Measurements from ENCODE around the gene MRPS33. TPM values are rescaled to one million over a fixed set of nuclear protein-coding genes. Genes with fewer than 3 reads are reported as not detected.

Gene MRPS33
- total RNA-seq, 2 donors from 2014 or later: 4.6 to 9.9 TPM

DNA sequence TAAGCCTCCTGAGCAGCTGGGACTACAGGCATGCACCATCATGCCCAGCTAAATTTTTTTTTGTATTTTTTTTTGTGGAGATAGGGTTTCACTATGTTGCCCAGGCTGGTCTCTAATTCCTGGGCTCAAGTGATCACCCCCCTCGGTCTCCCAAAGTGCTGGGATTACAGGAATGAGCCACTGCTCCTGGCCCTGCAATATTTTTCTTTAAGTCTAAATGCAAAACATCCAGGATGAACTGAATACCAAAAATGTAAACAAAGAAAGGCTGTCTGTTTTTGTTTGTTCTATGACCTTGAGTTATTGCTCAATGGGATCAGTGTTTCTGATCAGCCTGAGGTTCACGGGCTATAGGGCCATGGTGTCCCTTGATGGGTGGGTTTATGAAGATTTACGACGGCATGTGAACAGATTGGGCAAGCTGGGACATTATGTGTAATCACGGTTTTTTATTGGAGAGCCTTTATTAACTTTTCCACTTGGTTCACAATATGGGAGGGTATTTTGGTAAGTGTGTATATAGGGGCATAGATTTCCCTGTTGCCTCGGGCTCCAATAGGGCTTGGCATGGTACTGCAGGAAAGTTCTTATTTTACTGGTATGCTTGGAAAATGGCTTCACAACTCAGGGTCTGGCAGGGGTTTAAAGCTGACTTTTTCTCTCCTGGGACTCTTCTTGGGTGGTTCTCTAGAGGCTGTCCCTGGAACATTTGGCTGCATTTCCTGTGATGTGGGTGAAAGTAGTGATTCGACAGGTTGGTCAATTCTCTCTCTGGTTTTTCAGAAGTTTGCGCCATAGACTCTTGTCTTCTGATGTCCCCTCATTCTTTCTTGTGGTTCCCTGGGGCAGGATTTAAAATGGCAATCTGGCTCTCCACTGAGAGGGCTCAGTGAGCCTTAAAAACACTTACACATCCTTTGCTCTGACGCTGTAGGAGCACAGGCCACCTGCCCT lies 41.6 kb downstream of the MRPS33 start:
- 74 to 79% methylated on average over 9 of the region's 9 CpGs for WGBS, 2 donors
- Histone ChIP-seq H3K4me3 (no peak overlapping the region), H3K27me3 (no peaks in the 10 kb centered on the region), H3K36me3 (replicated peaks in 1 of 2; ENCODE audit: insufficient read depth in 1 of 2, low read depth in 2 of 2) (no peaks in the 10 kb centered on the region), H3K9me3 (no peaks in the 10 kb centered on the region), H3K27ac (no peak overlapping the region), H3K4me1 (no peaks in the 10 kb centered on the region)
- no peak for ATAC-seq
- no peak for DNase-seq
- TF ChIP-seq, protein P1, sequence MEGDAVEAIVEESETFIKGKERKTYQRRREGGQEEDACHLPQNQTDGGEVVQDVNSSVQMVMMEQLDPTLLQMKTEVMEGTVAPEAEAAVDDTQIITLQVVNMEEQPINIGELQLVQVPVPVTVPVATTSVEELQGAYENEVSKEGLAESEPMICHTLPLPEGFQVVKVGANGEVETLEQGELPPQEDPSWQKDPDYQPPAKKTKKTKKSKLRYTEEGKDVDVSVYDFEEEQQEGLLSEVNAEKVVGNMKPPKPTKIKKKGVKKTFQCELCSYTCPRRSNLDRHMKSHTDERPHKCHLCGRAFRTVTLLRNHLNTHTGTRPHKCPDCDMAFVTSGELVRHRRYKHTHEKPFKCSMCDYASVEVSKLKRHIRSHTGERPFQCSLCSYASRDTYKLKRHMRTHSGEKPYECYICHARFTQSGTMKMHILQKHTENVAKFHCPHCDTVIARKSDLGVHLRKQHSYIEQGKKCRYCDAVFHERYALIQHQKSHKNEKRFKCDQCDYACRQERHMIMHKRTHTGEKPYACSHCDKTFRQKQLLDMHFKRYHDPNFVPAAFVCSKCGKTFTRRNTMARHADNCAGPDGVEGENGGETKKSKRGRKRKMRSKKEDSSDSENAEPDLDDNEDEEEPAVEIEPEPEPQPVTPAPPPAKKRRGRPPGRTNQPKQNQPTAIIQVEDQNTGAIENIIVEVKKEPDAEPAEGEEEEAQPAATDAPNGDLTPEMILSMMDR (IDR thresholded peaks at IDR 0.05): no peak
- no peak for TF ChIP-seq POLR2A (IDR thresholded peaks at IDR 0.05)
- intact Hi-C loops (cut with DNase I): no loop called here

DNA sequence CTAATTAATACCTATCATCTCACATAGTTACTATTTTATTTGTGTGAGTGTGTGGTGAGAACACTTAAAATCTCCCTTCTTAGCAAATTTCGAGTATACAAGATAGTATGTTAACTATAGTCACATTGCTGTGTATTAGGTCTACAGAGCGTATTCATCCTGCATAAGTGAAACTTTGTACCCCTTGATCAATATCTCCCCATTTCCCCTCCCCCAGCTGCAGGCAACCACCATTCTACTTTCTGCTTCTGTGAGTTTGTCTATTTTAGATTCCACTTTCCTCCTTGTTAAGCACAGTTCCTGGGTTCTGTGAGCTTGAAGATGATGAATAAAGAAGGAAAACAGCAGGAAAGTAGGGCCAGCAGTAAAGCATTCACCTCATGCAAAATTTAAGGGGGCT lies 42.4 kb downstream of the MRPS33 start:
- H3K9me3 ChIP-seq: no peaks in the 10 kb centered on the region
- DNase-seq (no peak), ATAC-seq (no peak)
- H3K36me3 ChIP-seq (replicated peaks in 1 of 2; ENCODE audit: insufficient read depth in 1 of 2, low read depth in 2 of 2): no peaks in the 10 kb centered on the region
- 57 to 72% methylated on average over 2 of the region's 2 CpGs for WGBS, 2 donors
- H3K27me3 ChIP-seq: no peaks in the 10 kb centered on the region
- intact Hi-C loops (cut with DNase I): no loop called here
- TF ChIP-seq, protein P1 (IDR thresholded peaks at IDR 0.05): no peak
- TF ChIP-seq POLR2A (IDR thresholded peaks at IDR 0.05): no peak
- no peak overlapping the region for H3K4me3 ChIP-seq
- H3K27ac ChIP-seq: no peak overlapping the region
- no peaks in the 10 kb centered on the region for H3K4me1 ChIP-seq

DNA sequence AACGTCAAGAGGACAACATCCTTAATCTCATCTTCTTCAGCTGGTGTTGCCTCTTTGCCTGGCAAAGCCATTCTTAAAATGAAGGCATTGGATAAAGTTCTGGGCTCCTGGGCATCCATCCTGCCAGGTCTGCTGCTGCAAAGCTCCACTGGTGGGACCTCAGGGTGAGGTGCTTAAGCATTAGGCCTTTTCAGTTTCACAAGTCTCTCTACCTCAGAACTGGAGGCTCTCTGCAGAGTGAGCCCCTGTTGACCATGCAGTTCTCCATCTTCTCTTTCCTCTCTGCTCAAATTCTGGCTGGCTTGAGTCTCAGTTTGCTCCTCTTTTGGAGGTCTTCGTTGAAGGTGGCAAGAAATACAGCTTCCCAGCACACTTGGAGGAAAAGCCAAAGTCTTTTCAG lies 47.3 kb downstream of the MRPS33 start:
- Histone ChIP-seq H3K27me3 (no peaks in the 10 kb centered on the region), H3K4me3 (no peak overlapping the region), H3K27ac (no peak overlapping the region), H3K9me3 (no peaks in the 10 kb centered on the region), H3K4me1 (no peaks in the 10 kb centered on the region), H3K36me3 (replicated peaks in 1 of 2; ENCODE audit: insufficient read depth in 1 of 2, low read depth in 2 of 2) (no peaks in the 10 kb centered on the region)
- DNase-seq (no peak), ATAC-seq (no peak)
- TF ChIP-seq, protein P1 (IDR thresholded peaks at IDR 0.05): no peak
- TF ChIP-seq POLR2A (IDR thresholded peaks at IDR 0.05): no peak
- intact Hi-C loops (cut with DNase I): no loop called here
- WGBS, 2 donors: 58 to 61% methylated on average over 2 of the region's 2 CpGs

DNA sequence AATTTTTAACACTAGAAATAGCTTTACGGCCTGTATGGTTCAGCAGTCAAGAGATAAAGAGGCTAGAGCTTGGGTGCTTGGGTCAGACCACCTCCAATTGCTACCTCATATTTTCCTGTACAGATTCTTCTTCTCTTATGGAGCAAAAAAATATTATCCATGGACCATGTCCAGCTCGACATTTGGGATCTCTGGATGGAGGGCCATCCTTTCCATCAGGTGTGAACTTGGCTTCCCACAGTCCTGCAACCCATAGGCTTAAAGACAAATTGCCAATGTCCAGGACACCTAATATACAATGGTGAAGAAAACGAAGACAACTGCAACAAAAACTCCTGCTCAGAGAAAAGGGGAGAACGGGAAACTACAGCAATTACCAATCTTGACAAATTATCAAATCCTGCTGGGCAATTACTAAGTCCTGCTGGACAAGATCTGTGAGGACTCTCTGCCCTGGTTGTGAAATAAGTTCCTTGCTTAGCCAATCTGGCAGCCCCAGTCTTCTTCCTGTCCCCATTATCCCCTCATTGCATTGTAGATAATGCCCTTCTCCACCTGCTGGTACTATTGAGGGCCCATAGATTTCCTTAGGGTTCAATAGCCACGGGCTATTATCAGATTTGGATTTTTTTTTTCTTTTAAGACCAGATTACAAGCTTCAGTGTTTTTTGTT lies 48.1 kb downstream of the MRPS33 start:
- no peak overlapping the region for H3K4me3 ChIP-seq
- TF ChIP-seq, protein P1 (IDR thresholded peaks at IDR 0.05): no peak
- TF ChIP-seq POLR2A (IDR thresholded peaks at IDR 0.05): no peak
- no peaks in the 10 kb centered on the region for H3K27me3 ChIP-seq
- H3K27ac ChIP-seq: no peak overlapping the region
- DNase-seq (no peak), ATAC-seq (no peak)
- 47 to 50% methylated on average over 5 of the region's 5 CpGs for WGBS, 2 donors
- intact Hi-C loops (cut with DNase I): no loop called here
- no peaks in the 10 kb centered on the region for H3K9me3 ChIP-seq
- H3K4me1 ChIP-seq: no peaks in the 10 kb centered on the region
- H3K36me3 ChIP-seq (replicated peaks in 1 of 2; ENCODE audit: insufficient read depth in 1 of 2, low read depth in 2 of 2): no peaks in the 10 kb centered on the region
